Measurements from ENCODE around the gene MOB1B.

DNA sequence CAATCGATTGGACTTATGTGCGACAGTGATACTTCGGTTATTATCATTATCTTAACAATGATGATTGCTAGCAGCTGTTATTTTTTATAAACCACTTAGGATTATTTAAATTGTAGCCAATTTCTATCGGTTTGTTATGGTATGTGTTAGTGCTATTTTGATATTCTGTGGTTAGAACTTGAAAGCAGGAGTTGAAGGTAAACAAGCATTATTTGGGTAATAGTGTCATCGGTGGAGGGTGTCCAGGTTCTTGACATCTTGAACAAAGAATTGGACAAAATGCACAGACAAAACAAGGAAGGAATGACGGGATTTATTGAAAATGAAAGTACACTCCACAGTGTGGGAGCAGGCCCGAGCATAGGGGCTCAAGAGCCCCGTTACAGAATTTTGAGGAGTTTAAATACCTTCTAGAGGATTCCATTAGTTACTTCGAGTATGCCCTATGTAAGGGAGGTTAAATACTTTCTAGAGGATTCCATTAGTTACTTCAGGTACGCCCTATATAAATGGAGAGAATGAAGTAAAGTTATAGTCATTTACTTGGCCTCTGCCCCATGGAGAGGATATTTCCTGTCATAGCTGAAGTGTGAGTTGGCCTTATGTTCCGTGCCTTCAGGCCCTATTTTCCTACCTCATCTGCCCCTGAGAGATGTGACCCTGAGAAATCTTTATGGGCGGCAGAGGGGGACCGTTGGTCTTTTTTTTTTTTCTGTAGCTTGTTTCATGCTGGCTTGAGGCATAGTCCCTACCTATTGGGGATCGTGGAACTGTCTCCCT is 13.1 kb downstream of the MOB1B start:
- TF ChIP-seq CTCF (IDR thresholded peaks at IDR 0.05): no peak
- TF ChIP-seq EZH2 (IDR thresholded peaks at IDR 0.05): no peak
- TF ChIP-seq EZH2phosphoT487 (IDR thresholded peaks at IDR 0.05): no peak
